Small intestine (tissue), 7 donors: ENCODE measurements around the gene FBXO34. TPM values are rescaled to one million over a fixed set of nuclear protein-coding genes. Genes with fewer than 3 reads are reported as not detected.
A peak's percentile ranks its signal among the peaks of the same experiment; 100 is the strongest.

Experiments
- DNase-seq, 2 donors: peaks; one replicate each; pipeline versions ENCODE4 v3.0.0 to v3.0.0-alpha.2; 2013
- FAIRE-seq: peaks from 2 replicates; lab custom pipeline; 2012; peaks lifted over from hg19 to GRCh38; lab: Jason Lieb, UNC
- H3K27ac ChIP-seq, 3 donors: one replicate each; pipeline ENCODE4 v1.5.1; 2013; ENCODE audit warnings: low read length in 2 of 3, mild to moderate bottlenecking in 2 of 3, control low read depth in 1 of 3, inconsistent platforms in 1 of 3, low read depth in 1 of 3, moderate library complexity in 1 of 3
- H3K27me3 ChIP-seq, 3 donors: one replicate each; pipeline ENCODE4 v1.6.1; 2013; ENCODE audit warnings: low read length in 3 of 3, inconsistent platforms in 1 of 3; ENCODE audit not compliant: control insufficient read depth in 3 of 3, insufficient read depth in 3 of 3
- H3K36me3 ChIP-seq, 3 donors: one replicate each; pipeline ENCODE4 v1.6.1; 2013; ENCODE audit warnings: low read length in 3 of 3, inconsistent platforms in 1 of 3, low read depth in 1 of 3, mild to moderate bottlenecking in 1 of 3, moderate library complexity in 1 of 3; ENCODE audit not compliant: control insufficient read depth in 3 of 3, insufficient read depth in 2 of 3
- H3K4me1 ChIP-seq, 3 donors: one replicate each; pipeline ENCODE4 v1.6.1; 2013; ENCODE audit warnings: low read length in 2 of 3, inconsistent platforms in 1 of 3, low read depth in 1 of 3, mild to moderate bottlenecking in 1 of 3, moderate library complexity in 1 of 3; ENCODE audit not compliant: control insufficient read depth in 3 of 3, insufficient read depth in 2 of 3
- H3K4me3 ChIP-seq, 3 donors: one replicate each; pipeline ENCODE4 v1.5.1; 2013; ENCODE audit warnings: low read length in 3 of 3, control low read depth in 1 of 3, inconsistent platforms in 1 of 3, low read depth in 1 of 3, mild to moderate bottlenecking in 1 of 3, moderate library complexity in 1 of 3
- H3K9me3 ChIP-seq, 2 donors: one replicate each; pipeline ENCODE4 v1.6.1; 2013; ENCODE audit warnings: low read depth in 1 of 2, low read length in 1 of 2; ENCODE audit not compliant: control insufficient read depth in 2 of 2, insufficient read depth in 1 of 2
- WGBS, 3 donors: extraction: QIAGEN DNeasy Blood & Tissue Kit; methylation state at CpG; one replicate each; pipeline ENCODE4 v1.1.7; 2013; 5-methylcytosine and 5-hydroxymethylcytosine counted together
- polyA plus RNA-seq, 4 donors: library from polyadenylated mRNA; stranded (reverse) in 3 of 4; unstranded in 1 of 4; fragments of 200-250 nt in 3 of 4; fragments of 120-200 nt in 1 of 4; gene quantifications; one replicate each; pipeline versions ENCODE4 v1.2.1 to v1.2.3, GENCODE V29; 2013
- donor health status: healthy with polysubstance abuse.
- donor health status: control.
- donor health status: control.
- donor health status: Bipolar disorder and iron deficiency.
- donor health status: healthy.

Gene FBXO34
- polyA plus RNA-seq, 4 donors = 13.5 to 30.1 (median 14.9) TPM

GRCh38 chr14:55383541-55384140 lies 112.4 kb downstream of the FBXO34 start:
- Histone ChIP-seq H3K4me1 (peaks cover 0 to 3% (median 0%) of the 10 kb centered on the region in 3 donors), H3K4me3 (no peak overlapping the region), H3K27ac (no peak overlapping the region), H3K36me3 (peaks cover 6 to 55% (median 7%) of the 10 kb centered on the region in 3 donors), H3K9me3 (no peaks in the 10 kb centered on the region), H3K27me3 (no peaks in the 10 kb centered on the region)
- FAIRE-seq = no peak
- 75 to 90% (median 82%) methylated on average over 5 of the region's 5 CpGs for WGBS, 3 donors
- DNase-seq = no peak

GRCh38 chr14:55384536-55384935 lies 113.3 kb downstream of the FBXO34 start:
- Histone ChIP-seq H3K4me1 (peaks cover 0 to 3% (median 0%) of the 10 kb centered on the region in 3 donors), H3K27ac (no peak overlapping the region), H3K4me3 (no peak overlapping the region), H3K9me3 (no peaks in the 10 kb centered on the region), H3K27me3 (no peaks in the 10 kb centered on the region), H3K36me3 (peaks cover 7 to 48% (median 9%) of the 10 kb centered on the region in 3 donors)
- FAIRE-seq = no peak
- DNase-seq = no peak
- 82 to 95% (median 86%) methylated on average over 3 of the region's 3 CpGs for WGBS, 3 donors

- Histone ChIP-seq H3K27ac (peak overlapping the region; percentile 63 to 91 (median 74)), H3K36me3 (peaks cover 4 to 39% (median 7%) of the 10 kb centered on the region in 3 donors), H3K27me3 (no peaks in the 10 kb centered on the region), H3K4me3 (no peak overlapping the region), H3K9me3 (no peaks in the 10 kb centered on the region), H3K4me1 (peaks cover 0 to 3% (median 0%) of the 10 kb centered on the region in 3 donors)
- WGBS, 3 donors = 53 to 66% (median 55%) methylated on average over 6 of the region's 6 CpGs
- DNase-seq (peak in 1 of 2 donors; percentile 73), FAIRE-seq (no peak)
Observed at GRCh38 chr14:55386037-55386808, 115.0 kb downstream of the FBXO34 start.

- no peak overlapping the region for H3K4me3 ChIP-seq
- FAIRE-seq = no peak
- 95 to 99% (median 98%) methylated on average over 4 of the region's 4 CpGs for WGBS, 3 donors
- H3K4me1 ChIP-seq = peaks cover 0 to 3% (median 0%) of the 10 kb centered on the region in 3 donors
- H3K9me3 ChIP-seq = no peaks in the 10 kb centered on the region
- no peaks in the 10 kb centered on the region for H3K27me3 ChIP-seq
- peak overlapping the region in 1 of 3 donors; percentile 4 for H3K27ac ChIP-seq
- peaks cover 2 to 37% (median 3%) of the 10 kb centered on the region in 3 donors for H3K36me3 ChIP-seq
- DNase-seq = no peak
Observed at GRCh38 chr14:55387121-55387520, 115.9 kb downstream of the FBXO34 start.

- H3K27ac ChIP-seq = no peak overlapping the region
- H3K27me3 ChIP-seq = no peaks in the 10 kb centered on the region
- FAIRE-seq (no peak), DNase-seq (no peak)
- H3K4me1 ChIP-seq = peaks cover 0 to 3% (median 0%) of the 10 kb centered on the region in 3 donors
- no peak overlapping the region for H3K4me3 ChIP-seq
- peaks cover 2 to 33% (median 3%) of the 10 kb centered on the region in 3 donors for H3K36me3 ChIP-seq
- no peaks in the 10 kb centered on the region for H3K9me3 ChIP-seq
Observed at GRCh38 chr14:55388160-55388559, 116.9 kb downstream of the FBXO34 start.

GRCh38 chr14:55389330-55389729 lies 118.1 kb downstream of the FBXO34 start:
- FAIRE-seq (no peak), DNase-seq (no peak)
- no peaks in the 10 kb centered on the region for H3K27me3 ChIP-seq
- H3K4me1 ChIP-seq = peaks cover 0 to 3% (median 0%) of the 10 kb centered on the region in 3 donors
- no peaks in the 10 kb centered on the region for H3K9me3 ChIP-seq
- WGBS, 3 donors = 81 to 92% (median 90%) methylated on average over 4 of the region's 4 CpGs
- H3K4me3 ChIP-seq = no peak overlapping the region
- no peak overlapping the region for H3K27ac ChIP-seq
- H3K36me3 ChIP-seq = peaks cover 2 to 25% (median 3%) of the 10 kb centered on the region in 3 donors

- H3K4me1 ChIP-seq = no peaks in the 10 kb centered on the region
- H3K9me3 ChIP-seq = no peaks in the 10 kb centered on the region
- FAIRE-seq (no peak), DNase-seq (no peak)
- no peaks in the 10 kb centered on the region for H3K27me3 ChIP-seq
- H3K4me3 ChIP-seq = no peak overlapping the region
- WGBS, 3 donors = 75 to 93% (median 87%) methylated on average over 5 of the region's 5 CpGs
- no peak overlapping the region for H3K27ac ChIP-seq
- H3K36me3 ChIP-seq = peaks cover 0 to 4% (median 3%) of the 10 kb centered on the region in 3 donors
Observed at GRCh38 chr14:55398679-55399078, 127.5 kb downstream of the FBXO34 start.

- DNase-seq = no peak
- Histone ChIP-seq H3K27ac (no peak overlapping the region), H3K4me3 (no peak overlapping the region), H3K27me3 (no peaks in the 10 kb centered on the region), H3K9me3 (no peaks in the 10 kb centered on the region), H3K36me3 (peaks cover 0 to 4% (median 3%) of the 10 kb centered on the region in 3 donors), H3K4me1 (no peaks in the 10 kb centered on the region)
- no peak for FAIRE-seq
- 90 to 91% (median 90%) methylated on average over 1 of the region's 1 CpG for WGBS, 3 donors
Observed at GRCh38 chr14:55399183-55399582, 128.0 kb downstream of the FBXO34 start.
